GM21529 (cell line): ENCODE data around the gene NSD1.

Source experiments
- ATAC-seq: cut with Tn5 transposase; IDR thresholded peaks from one replicate; pipeline ENCODE4 v1.9.1; 2021; ENCODE audit not compliant: unreplicated experiment

The NSD1 gene, protein sequence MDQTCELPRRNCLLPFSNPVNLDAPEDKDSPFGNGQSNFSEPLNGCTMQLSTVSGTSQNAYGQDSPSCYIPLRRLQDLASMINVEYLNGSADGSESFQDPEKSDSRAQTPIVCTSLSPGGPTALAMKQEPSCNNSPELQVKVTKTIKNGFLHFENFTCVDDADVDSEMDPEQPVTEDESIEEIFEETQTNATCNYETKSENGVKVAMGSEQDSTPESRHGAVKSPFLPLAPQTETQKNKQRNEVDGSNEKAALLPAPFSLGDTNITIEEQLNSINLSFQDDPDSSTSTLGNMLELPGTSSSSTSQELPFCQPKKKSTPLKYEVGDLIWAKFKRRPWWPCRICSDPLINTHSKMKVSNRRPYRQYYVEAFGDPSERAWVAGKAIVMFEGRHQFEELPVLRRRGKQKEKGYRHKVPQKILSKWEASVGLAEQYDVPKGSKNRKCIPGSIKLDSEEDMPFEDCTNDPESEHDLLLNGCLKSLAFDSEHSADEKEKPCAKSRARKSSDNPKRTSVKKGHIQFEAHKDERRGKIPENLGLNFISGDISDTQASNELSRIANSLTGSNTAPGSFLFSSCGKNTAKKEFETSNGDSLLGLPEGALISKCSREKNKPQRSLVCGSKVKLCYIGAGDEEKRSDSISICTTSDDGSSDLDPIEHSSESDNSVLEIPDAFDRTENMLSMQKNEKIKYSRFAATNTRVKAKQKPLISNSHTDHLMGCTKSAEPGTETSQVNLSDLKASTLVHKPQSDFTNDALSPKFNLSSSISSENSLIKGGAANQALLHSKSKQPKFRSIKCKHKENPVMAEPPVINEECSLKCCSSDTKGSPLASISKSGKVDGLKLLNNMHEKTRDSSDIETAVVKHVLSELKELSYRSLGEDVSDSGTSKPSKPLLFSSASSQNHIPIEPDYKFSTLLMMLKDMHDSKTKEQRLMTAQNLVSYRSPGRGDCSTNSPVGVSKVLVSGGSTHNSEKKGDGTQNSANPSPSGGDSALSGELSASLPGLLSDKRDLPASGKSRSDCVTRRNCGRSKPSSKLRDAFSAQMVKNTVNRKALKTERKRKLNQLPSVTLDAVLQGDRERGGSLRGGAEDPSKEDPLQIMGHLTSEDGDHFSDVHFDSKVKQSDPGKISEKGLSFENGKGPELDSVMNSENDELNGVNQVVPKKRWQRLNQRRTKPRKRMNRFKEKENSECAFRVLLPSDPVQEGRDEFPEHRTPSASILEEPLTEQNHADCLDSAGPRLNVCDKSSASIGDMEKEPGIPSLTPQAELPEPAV (N-terminal part only)

DNA sequence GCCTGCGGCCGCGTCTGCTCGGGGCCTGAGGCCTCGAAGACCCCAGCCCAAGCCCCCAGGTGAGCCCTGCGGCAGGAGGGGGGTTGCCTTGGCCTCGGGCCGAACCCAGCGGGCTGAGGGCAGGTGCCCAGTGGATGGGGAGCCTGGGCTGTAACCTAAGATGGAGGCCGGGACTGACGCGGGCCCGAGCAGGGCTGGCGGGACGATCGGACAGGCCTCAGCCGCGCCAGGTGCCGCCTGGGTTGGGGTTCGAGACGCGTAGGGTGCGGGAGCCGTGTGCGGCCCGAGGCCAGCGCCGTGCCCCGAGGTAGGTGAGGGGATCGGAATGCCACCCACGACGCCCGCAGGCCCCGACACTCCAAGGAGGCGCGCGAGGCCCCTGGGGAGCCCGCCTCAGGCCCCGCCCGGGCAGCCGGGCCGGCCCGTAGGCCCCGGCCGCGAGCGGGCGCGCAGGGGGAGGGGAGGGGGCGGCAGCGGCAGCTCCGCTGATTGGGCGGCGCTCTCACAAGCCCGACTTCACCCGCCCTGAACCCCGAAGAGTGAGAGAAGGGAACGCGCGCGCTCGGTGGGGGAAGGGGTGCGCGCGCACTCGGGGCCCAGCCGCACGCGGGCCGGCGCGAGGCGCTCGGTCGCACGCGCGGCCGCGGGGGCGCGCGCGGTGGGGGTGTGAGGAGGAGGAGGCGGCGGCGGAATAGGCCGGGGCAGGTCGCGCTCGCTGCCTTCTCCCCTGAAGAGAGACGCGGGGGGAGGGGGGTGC, at the start of gene NSD1:
Gene NSD1 (plus strand): TSS at position 678 of the 757 bp plus-strand sequence. CDS start 1,331 bp downstream, outside the sequence.
- peak; percentile 59 for ATAC-seq

DNA sequence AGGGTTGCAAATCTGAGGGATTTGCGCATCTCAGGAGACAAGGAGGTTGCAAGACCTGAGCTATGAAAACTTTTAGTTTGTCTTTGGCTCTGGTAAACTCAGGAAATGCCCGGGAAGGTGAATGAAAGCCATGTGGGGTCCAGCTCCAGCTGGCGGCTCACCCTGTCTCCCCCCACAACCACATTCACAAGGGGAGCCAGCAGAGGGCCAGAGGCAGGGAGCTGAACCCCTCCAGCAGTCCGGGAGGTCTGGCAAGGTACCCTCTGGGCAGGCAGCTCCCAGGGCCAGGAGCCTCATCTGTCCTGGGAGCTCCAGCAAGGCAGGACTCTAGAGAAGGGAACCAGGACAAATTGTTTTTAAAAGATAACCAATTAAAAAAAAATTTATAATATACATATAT, 49.4 kb upstream of the NSD1 start:
- no peak for ATAC-seq

GRCh38 chr5:177085985-177086653, 47.5 kb upstream of the NSD1 start:
- ATAC-seq = no peak

DNA sequence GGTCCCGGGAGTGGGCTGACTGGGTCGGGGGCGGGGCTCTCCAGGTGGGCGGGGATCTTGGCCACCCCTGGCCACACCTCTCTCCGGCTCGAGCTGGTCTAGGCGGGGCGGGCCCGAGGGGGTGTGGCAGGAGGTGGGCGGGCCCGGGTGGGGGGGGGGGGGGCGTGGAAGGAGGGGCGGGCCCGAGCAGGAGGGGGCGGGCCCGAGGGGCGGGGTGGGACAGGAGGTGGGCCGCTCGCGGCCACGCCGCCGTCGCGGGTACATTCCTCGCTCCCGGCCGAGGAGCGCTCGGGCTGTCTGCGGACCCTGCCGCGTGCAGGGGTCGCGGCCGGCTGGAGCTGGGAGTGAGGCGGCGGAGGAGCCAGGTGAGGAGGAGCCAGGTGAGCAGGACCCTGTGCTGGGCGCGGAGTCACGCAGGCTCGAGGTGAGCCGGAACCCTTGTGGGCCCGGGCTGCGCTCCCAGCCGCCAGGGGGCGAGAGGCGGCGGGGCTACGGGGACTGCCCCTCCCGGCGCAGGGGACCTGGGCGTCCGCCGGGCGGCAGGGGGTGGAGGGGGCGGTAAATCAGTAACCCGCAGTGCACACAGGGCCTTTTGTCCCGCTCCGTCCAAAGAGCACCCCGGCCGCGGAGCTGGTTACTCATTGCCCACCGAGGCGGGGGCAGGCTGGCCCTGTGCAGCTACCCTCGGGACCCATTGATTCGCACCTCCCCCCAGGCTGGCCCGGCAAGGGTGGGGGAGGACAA, 46.7 kb upstream of the NSD1 start, which contains the start of gene FGFR4:
Gene FGFR4 (plus strand): TSS at position 262 of the 744 bp plus-strand sequence. CDS start 2,688 bp downstream, outside the sequence.
- ATAC-seq = peak; percentile 60

- ATAC-seq = no peak
Observed at GRCh38 chr5:177087398-177088005, 46.1 kb upstream of the NSD1 start.

DNA sequence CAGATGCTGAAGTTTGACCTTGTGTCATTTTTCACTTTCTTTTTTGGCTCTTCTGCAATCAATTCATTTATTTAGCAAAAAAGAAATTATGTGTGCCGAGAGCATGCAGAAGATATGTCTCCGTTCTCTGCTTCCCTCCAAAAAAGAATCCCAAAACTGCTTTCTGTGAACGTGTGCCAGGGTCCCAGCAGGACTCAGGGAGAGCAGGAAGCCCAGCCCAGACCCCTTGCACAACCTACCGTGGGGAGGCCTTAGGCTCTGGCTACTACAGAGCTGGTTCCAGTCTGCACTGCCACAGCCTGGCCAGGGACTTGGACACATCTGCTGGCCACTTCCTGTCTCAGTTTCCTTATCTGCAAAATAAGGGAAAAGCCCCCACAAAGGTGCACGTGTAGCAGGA, 44.4 kb upstream of the NSD1 start:
- ATAC-seq = no peak

DNA sequence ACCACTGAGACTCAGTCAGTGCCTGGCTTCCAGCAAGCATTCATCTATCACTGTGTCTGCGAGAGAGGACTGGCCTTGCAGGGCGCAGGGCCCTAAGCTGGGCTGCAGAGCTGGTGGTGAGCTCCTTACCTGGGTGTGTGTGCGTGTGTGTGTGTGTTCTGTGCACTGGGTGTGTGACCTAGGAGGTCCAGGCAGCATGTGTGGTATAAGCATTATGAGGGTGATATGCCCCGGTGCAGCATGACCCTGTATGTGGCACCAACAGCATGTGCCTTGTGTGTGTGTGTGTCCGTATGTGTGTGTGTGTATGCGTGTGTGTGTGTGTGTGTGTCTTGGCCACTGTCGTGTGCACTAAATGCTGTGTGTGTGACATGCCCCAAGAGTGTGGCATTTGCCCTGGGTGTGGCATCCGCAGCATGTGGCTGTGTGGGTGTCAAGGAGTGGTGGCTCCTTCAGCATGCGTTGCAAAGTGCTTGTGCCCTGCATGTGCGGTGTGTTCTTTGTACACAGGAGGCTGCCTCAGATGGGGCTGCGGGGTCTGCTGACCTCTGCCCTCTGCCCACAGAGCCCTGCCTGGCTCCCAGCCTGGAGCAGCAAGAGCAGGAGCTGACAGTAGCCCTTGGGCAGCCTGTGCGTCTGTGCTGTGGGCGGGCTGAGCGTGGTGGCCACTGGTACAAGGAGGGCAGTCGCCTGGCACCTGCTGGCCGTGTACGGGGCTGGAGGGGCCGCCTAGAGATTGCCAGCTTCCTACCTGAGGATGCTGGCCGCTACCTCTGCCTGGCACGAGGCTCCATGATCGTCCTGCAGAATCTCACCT, 43.5 kb upstream of the NSD1 start:
- no peak for ATAC-seq

DNA sequence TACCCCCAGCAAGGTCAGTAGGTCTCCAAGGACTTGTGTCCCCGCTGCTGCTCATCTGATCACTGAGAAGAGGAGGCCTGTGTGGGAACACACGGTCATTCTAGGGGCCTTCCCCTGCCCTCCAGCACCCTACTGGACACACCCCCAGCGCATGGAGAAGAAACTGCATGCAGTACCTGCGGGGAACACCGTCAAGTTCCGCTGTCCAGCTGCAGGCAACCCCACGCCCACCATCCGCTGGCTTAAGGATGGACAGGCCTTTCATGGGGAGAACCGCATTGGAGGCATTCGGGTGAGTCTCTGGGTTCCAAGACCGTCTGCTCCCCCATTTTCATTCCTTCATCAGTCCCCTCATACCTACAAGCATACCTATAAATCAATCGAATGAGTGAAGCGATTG, 42.8 kb upstream of the NSD1 start:
- ATAC-seq = no peak

DNA sequence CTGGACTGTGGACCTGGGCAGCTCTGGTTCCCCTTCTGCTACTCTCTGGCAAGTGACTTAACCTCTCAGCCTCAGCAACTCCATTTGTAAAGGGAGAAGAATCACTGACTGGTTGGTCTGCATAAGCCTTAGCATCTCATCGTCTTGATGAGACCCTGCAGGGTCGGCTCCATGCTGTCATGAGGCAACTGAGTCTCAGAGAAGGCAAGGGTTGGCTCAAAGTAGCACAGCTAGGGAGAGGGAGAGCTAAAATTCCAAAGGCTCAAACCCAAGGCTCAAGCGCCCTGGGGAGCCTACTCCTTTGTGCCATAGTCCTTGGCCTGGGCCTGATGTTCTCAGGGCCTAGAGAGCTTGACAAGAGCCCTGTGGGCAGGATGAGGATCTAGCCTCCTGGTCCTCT, 42.3 kb upstream of the NSD1 start:
- no peak for ATAC-seq

GRCh38 chr5:177092178-177093081, 41.1 kb upstream of the NSD1 start:
- ATAC-seq = no peak

DNA sequence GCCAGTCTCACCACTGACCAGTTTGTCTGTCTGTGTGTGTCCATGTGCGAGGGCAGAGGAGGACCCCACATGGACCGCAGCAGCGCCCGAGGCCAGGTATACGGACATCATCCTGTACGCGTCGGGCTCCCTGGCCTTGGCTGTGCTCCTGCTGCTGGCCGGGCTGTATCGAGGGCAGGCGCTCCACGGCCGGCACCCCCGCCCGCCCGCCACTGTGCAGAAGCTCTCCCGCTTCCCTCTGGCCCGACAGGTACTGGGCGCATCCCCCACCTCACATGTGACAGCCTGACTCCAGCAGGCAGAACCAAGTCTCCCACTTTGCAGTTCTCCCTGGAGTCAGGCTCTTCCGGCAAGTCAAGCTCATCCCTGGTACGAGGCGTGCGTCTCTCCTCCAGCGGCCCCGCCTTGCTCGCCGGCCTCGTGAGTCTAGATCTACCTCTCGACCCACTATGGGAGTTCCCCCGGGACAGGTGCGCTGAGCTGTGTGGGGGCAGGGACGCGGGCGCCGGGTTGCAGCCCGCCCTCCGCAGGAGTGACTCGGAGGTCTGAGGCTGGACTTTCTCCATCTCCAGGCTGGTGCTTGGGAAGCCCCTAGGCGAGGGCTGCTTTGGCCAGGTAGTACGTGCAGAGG, 40.4 kb upstream of the NSD1 start:
- no peak for ATAC-seq

- ATAC-seq = no peak
Observed at GRCh38 chr5:177093803-177094202, 39.8 kb upstream of the NSD1 start.

GRCh38 chr5:177094224-177095087, 39.1 kb upstream of the NSD1 start:
- no peak for ATAC-seq

GRCh38 chr5:177095088-177095669, 38.4 kb upstream of the NSD1 start:
- ATAC-seq = no peak
